ENCODE measurements around the gene TRIM26. TPM values are rescaled to one million over a fixed set of nuclear protein-coding genes. Genes with fewer than 3 reads are reported as not detected.

The TRIM26 gene
- total RNA-seq, 6 donors from 2014 or later, result 38.4 to 67.1 (median 53.8) TPM

DNA sequence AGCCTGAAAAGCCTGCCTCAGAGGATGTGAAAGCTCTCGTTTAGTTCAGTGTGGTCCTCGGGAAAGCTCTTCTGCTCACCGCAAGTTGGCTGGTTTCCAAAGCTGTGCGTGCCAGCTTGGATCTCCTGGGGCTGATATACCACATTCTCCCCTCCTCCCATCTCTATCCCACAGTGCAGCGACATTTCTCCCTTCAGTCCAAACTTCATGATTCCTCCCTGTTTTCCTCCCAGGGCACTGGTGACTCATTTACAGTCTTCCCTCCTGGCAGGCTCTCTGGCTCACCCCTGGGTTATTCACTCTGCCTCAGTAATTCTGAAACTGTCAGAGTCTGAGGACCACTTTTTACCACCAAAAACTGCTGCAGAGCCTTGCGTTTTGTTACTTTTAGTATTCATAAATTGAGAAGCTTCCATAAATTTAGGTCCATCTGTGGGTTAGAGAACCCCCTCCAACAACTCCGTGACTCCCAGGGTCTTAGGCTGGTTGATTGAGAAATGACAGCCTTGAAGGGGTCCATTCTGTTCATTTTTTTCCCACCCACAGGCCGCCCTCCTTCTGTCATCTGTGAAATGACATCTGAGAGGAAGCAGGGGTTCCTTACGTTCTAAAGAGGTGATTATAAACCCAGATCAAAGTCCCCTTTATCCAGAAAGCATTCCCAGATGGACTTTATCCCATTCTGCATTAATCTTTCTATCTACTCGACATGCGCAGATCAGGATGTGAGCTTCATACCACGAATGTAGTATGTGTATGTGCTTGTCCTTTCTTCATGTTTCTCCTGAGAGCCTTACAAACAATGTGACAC lies 58.3 kb downstream of the TRIM26 start:
- H3K27me3 ChIP-seq, result no peaks in the 10 kb centered on the region
- ATAC-seq (ENCODE audit: low FRiP score in 2 of 2), result peak in 1 of 2 donors; percentile 72
- no peaks in the 10 kb centered on the region for H3K36me3 ChIP-seq
- H3K27ac ChIP-seq, result no peak overlapping the region
- WGBS, 2 donors, result 77 to 78% methylated on average over 12 of the region's 12 CpGs
- no peaks in the 10 kb centered on the region for H3K9me3 ChIP-seq
- H3K4me1 ChIP-seq, result peaks cover 7 to 13% (median 10%) of the 10 kb centered on the region in 4 donors
- no peak for DNase-seq
- H3K4me3 ChIP-seq, result no peak overlapping the region
- TF ChIP-seq POLR2A (IDR thresholded peaks at IDR 0.05) (no peak), POLR2AphosphoS5 (IDR thresholded peaks at IDR 0.05) (no peak), EP300 (IDR thresholded peaks at IDR 0.05) (no peak)
- TF ChIP-seq, protein P1, sequence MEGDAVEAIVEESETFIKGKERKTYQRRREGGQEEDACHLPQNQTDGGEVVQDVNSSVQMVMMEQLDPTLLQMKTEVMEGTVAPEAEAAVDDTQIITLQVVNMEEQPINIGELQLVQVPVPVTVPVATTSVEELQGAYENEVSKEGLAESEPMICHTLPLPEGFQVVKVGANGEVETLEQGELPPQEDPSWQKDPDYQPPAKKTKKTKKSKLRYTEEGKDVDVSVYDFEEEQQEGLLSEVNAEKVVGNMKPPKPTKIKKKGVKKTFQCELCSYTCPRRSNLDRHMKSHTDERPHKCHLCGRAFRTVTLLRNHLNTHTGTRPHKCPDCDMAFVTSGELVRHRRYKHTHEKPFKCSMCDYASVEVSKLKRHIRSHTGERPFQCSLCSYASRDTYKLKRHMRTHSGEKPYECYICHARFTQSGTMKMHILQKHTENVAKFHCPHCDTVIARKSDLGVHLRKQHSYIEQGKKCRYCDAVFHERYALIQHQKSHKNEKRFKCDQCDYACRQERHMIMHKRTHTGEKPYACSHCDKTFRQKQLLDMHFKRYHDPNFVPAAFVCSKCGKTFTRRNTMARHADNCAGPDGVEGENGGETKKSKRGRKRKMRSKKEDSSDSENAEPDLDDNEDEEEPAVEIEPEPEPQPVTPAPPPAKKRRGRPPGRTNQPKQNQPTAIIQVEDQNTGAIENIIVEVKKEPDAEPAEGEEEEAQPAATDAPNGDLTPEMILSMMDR (IDR thresholded peaks at IDR 0.05), result no peak

DNA sequence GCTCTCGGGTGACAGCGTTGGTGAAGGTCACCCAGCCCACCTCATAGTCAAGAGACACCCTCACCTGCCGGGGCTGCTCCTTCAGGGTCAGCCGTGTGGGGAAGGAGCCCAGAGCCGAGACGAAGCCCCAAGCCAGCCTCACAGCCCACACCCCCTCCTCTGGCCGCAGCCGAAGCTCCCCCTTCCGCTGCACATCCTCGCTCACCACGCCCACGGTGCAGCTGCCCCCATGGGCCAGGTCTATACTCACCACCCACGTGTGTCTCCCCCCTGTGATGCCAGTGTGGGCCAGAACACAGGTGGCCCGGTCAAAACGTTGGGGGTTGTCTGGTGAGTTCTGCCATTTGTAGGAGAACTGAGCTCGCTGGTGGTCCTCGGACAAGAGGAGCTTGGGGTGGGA lies 59.1 kb downstream of the TRIM26 start:
- 87 to 88% methylated on average over 11 to 15 of the region's 17 CpGs for WGBS, 2 donors
- H3K4me1 ChIP-seq, result peaks cover 7 to 13% (median 10%) of the 10 kb centered on the region in 4 donors
- H3K4me3 ChIP-seq, result no peak overlapping the region
- no peaks in the 10 kb centered on the region for H3K9me3 ChIP-seq
- no peak for ATAC-seq (ENCODE audit: low FRiP score in 2 of 2)
- TF ChIP-seq, protein P1 (IDR thresholded peaks at IDR 0.05), result no peak
- TF ChIP-seq POLR2A (IDR thresholded peaks at IDR 0.05) (no peak), POLR2AphosphoS5 (IDR thresholded peaks at IDR 0.05) (no peak), EP300 (IDR thresholded peaks at IDR 0.05) (no peak)
- H3K36me3 ChIP-seq, result no peaks in the 10 kb centered on the region
- DNase-seq, result peak in 1 of 2 donors; percentile 61
- no peak overlapping the region for H3K27ac ChIP-seq
- H3K27me3 ChIP-seq, result no peaks in the 10 kb centered on the region

DNA sequence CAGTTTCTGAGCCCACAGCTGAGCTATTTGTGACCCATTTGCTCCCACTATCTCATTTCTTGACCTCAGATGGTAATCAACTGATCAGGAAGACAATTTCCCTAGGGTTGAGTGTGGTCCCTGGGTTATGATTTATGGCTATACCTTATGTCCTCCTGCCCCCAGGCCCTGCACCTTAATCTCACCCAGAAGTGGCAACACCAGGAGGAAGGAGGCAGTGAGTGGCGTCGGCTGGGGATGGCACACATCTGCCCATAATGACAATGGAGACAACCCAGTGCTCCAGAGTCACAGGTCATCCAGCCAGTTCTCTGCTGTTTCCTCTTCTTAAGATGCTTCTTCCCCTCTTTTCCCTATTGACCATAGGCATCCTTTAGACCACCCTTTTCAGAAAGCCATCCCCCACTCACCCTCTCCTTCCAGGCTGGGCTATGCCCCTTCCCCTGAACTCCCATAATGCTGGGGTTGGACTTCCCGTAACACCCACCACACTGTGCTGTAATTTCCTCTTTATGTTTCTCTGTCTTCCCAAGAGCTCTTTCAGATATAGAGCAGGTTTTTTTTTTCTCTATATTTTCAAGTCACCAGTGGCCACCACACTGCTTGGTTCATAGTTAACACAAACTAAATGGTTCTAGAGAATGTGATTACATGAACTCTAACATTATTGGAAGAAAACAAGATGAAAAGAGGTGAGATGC lies 60.1 kb downstream of the TRIM26 start:
- H3K9me3 ChIP-seq, result no peaks in the 10 kb centered on the region
- H3K4me3 ChIP-seq, result no peak overlapping the region
- H3K27me3 ChIP-seq, result no peaks in the 10 kb centered on the region
- no peak for DNase-seq
- WGBS, 2 donors, result 65 to 81% methylated on average over 3 of the region's 3 CpGs
- no peak for ATAC-seq (ENCODE audit: low FRiP score in 2 of 2)
- H3K36me3 ChIP-seq, result no peaks in the 10 kb centered on the region
- TF ChIP-seq EP300 (IDR thresholded peaks at IDR 0.05) (no peak), POLR2AphosphoS5 (IDR thresholded peaks at IDR 0.05) (no peak), POLR2A (IDR thresholded peaks at IDR 0.05) (no peak)
- TF ChIP-seq, protein P1 (IDR thresholded peaks at IDR 0.05), result no peak
- peaks cover 7 to 13% (median 10%) of the 10 kb centered on the region in 4 donors for H3K4me1 ChIP-seq
- H3K27ac ChIP-seq, result no peak overlapping the region

DNA sequence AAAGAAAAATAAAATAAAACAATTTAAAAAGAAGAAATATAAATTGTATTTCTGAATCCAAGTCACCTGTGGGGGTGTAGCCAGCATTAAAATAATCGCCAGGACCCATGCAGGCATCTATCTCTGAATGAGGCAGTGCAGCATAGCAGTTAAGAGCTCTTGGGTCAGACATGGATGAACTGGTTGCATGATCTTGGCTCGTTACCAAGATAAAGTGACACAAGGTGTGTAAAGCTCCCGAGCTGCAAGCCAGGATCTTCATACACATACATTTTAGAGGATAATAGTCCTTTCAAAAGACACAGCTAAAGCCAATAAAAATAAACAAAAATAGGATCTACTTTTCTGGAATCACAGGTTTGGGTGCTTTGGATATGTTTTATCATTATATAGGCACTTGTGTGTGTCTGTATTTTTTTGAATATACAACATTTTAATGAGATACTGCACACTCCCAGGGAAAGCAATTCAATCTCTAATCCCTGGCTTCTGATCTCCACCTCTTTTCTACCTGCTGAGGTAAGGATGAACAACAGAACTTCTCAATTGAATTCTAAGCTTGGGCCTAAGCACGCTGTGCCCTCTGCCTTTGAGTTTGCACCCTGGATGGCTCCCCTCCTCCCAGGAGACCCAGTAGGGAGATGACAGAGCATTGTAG lies 61.1 kb downstream of the TRIM26 start:
- no peak for DNase-seq
- no peak for TF ChIP-seq POLR2A (IDR thresholded peaks at IDR 0.05)
- TF ChIP-seq POLR2AphosphoS5 (IDR thresholded peaks at IDR 0.05), result no peak
- TF ChIP-seq EP300 (IDR thresholded peaks at IDR 0.05), result no peak
- TF ChIP-seq, protein P1 (IDR thresholded peaks at IDR 0.05), result no peak
- no peak for ATAC-seq (ENCODE audit: low FRiP score in 2 of 2)
- H3K27me3 ChIP-seq, result no peaks in the 10 kb centered on the region
- 58 to 67% methylated on average over 4 of the region's 4 CpGs for WGBS, 2 donors
- no peak overlapping the region for H3K4me3 ChIP-seq
- no peaks in the 10 kb centered on the region for H3K9me3 ChIP-seq
- H3K27ac ChIP-seq, result no peak overlapping the region
- no peaks in the 10 kb centered on the region for H3K36me3 ChIP-seq
- H3K4me1 ChIP-seq, result peaks cover 7 to 12% (median 10%) of the 10 kb centered on the region in 4 donors

All from upper lobe of left lung (tissue), 6 donors.